H1 (cell line): ENCODE results near the gene ADAMTS20. TPM values are rescaled to one million over a fixed set of nuclear protein-coding genes. Genes with fewer than 3 reads are reported as not detected.

ENCODE experiments used
- CTCF ChIA-PET: fragments of 300-600 bp; sonication (Branson Sonifier 250); formaldehyde crosslinking; loops from one replicate; lab custom pipeline; 2021; ENCODE audit not compliant: partially characterized antibody; lab: Charles Lee
- POLR2A ChIA-PET: fragments of 300-600 bp; sonication (Branson Sonifier 250); formaldehyde crosslinking; loops from one replicate; lab custom pipeline; 2021; ENCODE audit warnings: inconsistent platforms; ENCODE audit not compliant: partially characterized antibody; lab: Charles Lee
- DNase-seq, 2 experiments: peaks; one replicate each; pipeline versions ENCODE4 v3.0.0 to v3.0.0-alpha.2; 2010 to 2022; ENCODE audit warnings: low spot score in 2 of 2, low read depth in 1 of 2, mixed read lengths in 1 of 2
- FAIRE-seq: peaks from 2 replicates; lab custom pipeline; 2011; peaks lifted over from hg19 to GRCh38; lab: Jason Lieb, UNC
- H2AFZ ChIP-seq: 2 replicates; pipeline ENCODE4 v1.8.1; 2012; ENCODE audit warnings: low read length, inconsistent platforms
- H2AK5ac ChIP-seq: 2 replicates; pipeline ENCODE4 v1.6.1; 2013; ENCODE audit warnings: low read depth, low read length
- H2BK120ac ChIP-seq: replicated peaks from 2 replicates; pipeline ENCODE3; 2013; ENCODE audit warnings: low read depth, low read length, inconsistent platforms
- H2BK12ac ChIP-seq: 2 replicates; pipeline ENCODE4 v1.6.1; 2013; ENCODE audit warnings: low read depth, low read length
- H2BK15ac ChIP-seq: 2 replicates; pipeline ENCODE4 v1.6.1; 2013; ENCODE audit warnings: low read length
- H2BK20ac ChIP-seq: 2 replicates; pipeline ENCODE4 v1.6.1; 2013; ENCODE audit warnings: low read length
- H2BK5ac ChIP-seq: 2 replicates; pipeline ENCODE4 v1.6.1; 2013; ENCODE audit warnings: low read depth, low read length
- H3K14ac ChIP-seq: 2 replicates; pipeline ENCODE4 v1.6.1; 2013; ENCODE audit warnings: inconsistent platforms; ENCODE audit not compliant: insufficient read length
- H3K18ac ChIP-seq: 2 replicates; pipeline ENCODE4 v1.6.1; 2013; ENCODE audit warnings: low read length; ENCODE audit errors: extremely low read depth
- H3K23ac ChIP-seq: 2 replicates; pipeline ENCODE4 v1.6.1; 2013; ENCODE audit warnings: inconsistent platforms; ENCODE audit not compliant: insufficient read length
- H3K23me2 ChIP-seq: 2 replicates; pipeline ENCODE4 v1.6.1; 2013; ENCODE audit warnings: low read depth, low read length
- H3K27ac ChIP-seq: 2 replicates; pipeline ENCODE4 v1.6.1; 2011; ENCODE audit warnings: low read depth, low read length, inconsistent platforms
- H3K27me3 ChIP-seq, 4 experiments: replicated peaks in 1 of 4; 1 replicate in 1 of 4; 2 replicates in 3 of 4; pipeline versions ENCODE4 v1.6.1 to v1.8.1; 2011 to 2013; ENCODE audit warnings: low read length in 3 of 4, mild to moderate bottlenecking in 3 of 4, inconsistent platforms in 2 of 4, mixed read lengths in 2 of 4, moderate library complexity in 1 of 4; ENCODE audit not compliant: control insufficient read depth in 3 of 4, insufficient read depth in 3 of 4; ENCODE audit errors: extremely low read depth in 1 of 4
- H3K36me3 ChIP-seq, 4 experiments: 2 replicates each; pipeline versions ENCODE4 v1.6.1 to v1.8.1; 2011 to 2013; ENCODE audit warnings: mild to moderate bottlenecking in 4 of 4, low read length in 3 of 4, moderate library complexity in 2 of 4, control low read depth in 1 of 4, inconsistent platforms in 1 of 4; ENCODE audit not compliant: insufficient read depth in 4 of 4, control insufficient read depth in 2 of 4
- H3K4ac ChIP-seq: replicated peaks from 2 replicates; pipeline ENCODE3; 2013; ENCODE audit warnings: low read length, low read depth, mixed read lengths, inconsistent platforms; ENCODE audit not compliant: insufficient read length
- H3K4me1 ChIP-seq, 4 experiments: replicated peaks in 1 of 4; 1 replicate in 1 of 4; 2 replicates in 3 of 4; pipeline versions ENCODE4 v1.6.1 to v1.8.1; 2011 to 2013; ENCODE audit warnings: low read length in 3 of 4, inconsistent platforms in 2 of 4, mixed read lengths in 1 of 4; ENCODE audit not compliant: insufficient read depth in 4 of 4, control insufficient read depth in 3 of 4
- H3K4me2 ChIP-seq, 2 experiments: 2 replicates each; pipeline versions ENCODE4 v1.6.1 to v1.8.1; 2011 to 2013; ENCODE audit warnings: low read depth in 2 of 2, low read length in 2 of 2, control low read depth in 1 of 2, inconsistent platforms in 1 of 2, mild to moderate bottlenecking in 1 of 2; ENCODE audit not compliant: insufficient read depth in 1 of 2
- H3K4me3 ChIP-seq, 4 experiments: fragments of 200-600, 300-600 bp in 1 of 4; sonication (generic), shearing (Covaris generic), sonication (Bioruptor Twin) in 1 of 4; 2 replicates each; pipeline versions ENCODE4 v1.5.1 to v1.8.1; 2011 to 2016; ENCODE audit warnings: low read length in 4 of 4, low read depth in 3 of 4, control low read depth in 2 of 4, inconsistent platforms in 2 of 4, mild to moderate bottlenecking in 2 of 4, mixed read lengths in 1 of 4, moderate library complexity in 1 of 4; ENCODE audit not compliant: insufficient read depth in 2 of 4; ENCODE audit errors: extremely low read depth in 1 of 4
- H3K56ac ChIP-seq: replicated peaks from 2 replicates; pipeline ENCODE3; 2013; ENCODE audit warnings: low read depth, mild to moderate bottlenecking, mixed read lengths, low read length, inconsistent platforms; ENCODE audit not compliant: insufficient read length
- H3K79me1 ChIP-seq: 2 replicates; pipeline ENCODE4 v1.6.1; 2013; ENCODE audit warnings: low read depth, low read length, control low read depth
- H3K79me2 ChIP-seq, 2 experiments: 2 replicates each; pipeline versions ENCODE4 v1.6.1 to v1.8.1; 2012 to 2013; ENCODE audit warnings: low read length in 2 of 2, mild to moderate bottlenecking in 2 of 2, inconsistent platforms in 1 of 2; ENCODE audit not compliant: insufficient read depth in 2 of 2, control insufficient read depth in 1 of 2
- H3K9ac ChIP-seq, 4 experiments: replicated peaks in 1 of 4; 1 replicate in 1 of 4; 2 replicates in 3 of 4; pipeline versions ENCODE4 v1.6.1 to v1.8.1; 2011 to 2013; ENCODE audit warnings: low read depth in 3 of 4, low read length in 3 of 4, control low read depth in 2 of 4, mild to moderate bottlenecking in 2 of 4, moderate library complexity in 2 of 4, inconsistent platforms in 1 of 4; ENCODE audit errors: extremely low read depth in 1 of 4
- H3K9me3 ChIP-seq, 2 experiments: 2 replicates each; pipeline versions ENCODE4 v1.6.1 to v1.8.1; 2012 to 2013; ENCODE audit warnings: mild to moderate bottlenecking in 2 of 2, moderate library complexity in 2 of 2, control low read depth in 1 of 2, inconsistent platforms in 1 of 2, low read depth in 1 of 2, low read length in 1 of 2, mixed read lengths in 1 of 2; ENCODE audit not compliant: insufficient read depth in 2 of 2
- H4K20me1 ChIP-seq, 2 experiments: replicated peaks in 1 of 2; 2 replicates each; pipeline versions ENCODE3 to v1.8.1; 2011 to 2013; ENCODE audit warnings: inconsistent platforms in 2 of 2, low read length in 2 of 2, mild to moderate bottlenecking in 1 of 2; ENCODE audit not compliant: insufficient read depth in 2 of 2, control insufficient read depth in 1 of 2
- H4K5ac ChIP-seq: 2 replicates; pipeline ENCODE4 v1.6.1; 2013; ENCODE audit warnings: low read length, low read depth, mixed read lengths, inconsistent platforms; ENCODE audit not compliant: insufficient read length
- H4K8ac ChIP-seq: 2 replicates; pipeline ENCODE4 v1.8.0; 2013; ENCODE audit warnings: mild to moderate bottlenecking, moderate library complexity, low read length, inconsistent platforms; ENCODE audit not compliant: insufficient read depth; ENCODE audit errors: extremely low read depth
- H4K91ac ChIP-seq: replicated peaks from 2 replicates; pipeline ENCODE3; 2013; ENCODE audit warnings: low read length, mixed read lengths, inconsistent platforms; ENCODE audit not compliant: insufficient read length
- CEBPB ChIP-seq: IDR thresholded peaks from 2 replicates; pipeline ENCODE4 v1.6.1; 2012; ENCODE audit warnings: low read depth, low read length
- CHD2 ChIP-seq: IDR thresholded peaks from 2 replicates; pipeline ENCODE4 v1.6.1; 2012; ENCODE audit warnings: low read length, improper control_type of control experiment
- CTBP2 ChIP-seq: IDR thresholded peaks from 2 replicates; pipeline ENCODE4 v1.7.0; 2011; ENCODE audit warnings: borderline replicate concordance, mild to moderate bottlenecking, moderate library complexity, mixed read lengths, low read length; ENCODE audit not compliant: insufficient read depth, insufficient read length
- HDAC2 ChIP-seq, 2 experiments: fragments of 300-600 bp in 1 of 2; sonication (generic) in 1 of 2; IDR thresholded peaks; 2 replicates each; pipeline ENCODE4 v1.6.1; 2011 to 2012; ENCODE audit warnings: low read depth in 2 of 2, low read length in 2 of 2, mild to moderate bottlenecking in 2 of 2, moderate library complexity in 2 of 2, borderline replicate concordance in 1 of 2, inconsistent platforms in 1 of 2
- JUN ChIP-seq: IDR thresholded peaks from 2 replicates; pipeline ENCODE4 v1.6.1; 2011; ENCODE audit warnings: low read depth, mild to moderate bottlenecking, improper control_type of control experiment, low read length
- JUND ChIP-seq: IDR thresholded peaks from 2 replicates; pipeline ENCODE4 v1.6.1; 2011; ENCODE audit warnings: mild to moderate bottlenecking, improper control_type of control experiment, low read length
- RBBP5 ChIP-seq: IDR thresholded peaks from 2 replicates; pipeline ENCODE4 v1.7.1; 2012; ENCODE audit warnings: low read depth, mild to moderate bottlenecking, inconsistent platforms, low read length, moderate library complexity, borderline replicate concordance
- RFX5 ChIP-seq: IDR thresholded peaks from 2 replicates; pipeline ENCODE4 v1.6.1; 2011; ENCODE audit warnings: low read depth, low read length, improper control_type of control experiment, borderline replicate concordance
- SP4 ChIP-seq: IDR thresholded peaks from 2 replicates; pipeline ENCODE4 v1.6.1; 2012; ENCODE audit warnings: low read length, inconsistent platforms
- SUZ12 ChIP-seq: fragments of 200-600 bp; sonication (generic); IDR thresholded peaks from 2 replicates; pipeline ENCODE4 v1.6.1; 2012; ENCODE audit warnings: mild to moderate bottlenecking, inconsistent platforms, low read length, moderate library complexity, mixed read lengths
- TBP ChIP-seq: IDR thresholded peaks from 2 replicates; pipeline ENCODE4 v1.6.1; 2011; ENCODE audit warnings: low read depth, low read length, improper control_type of control experiment
- YY1 ChIP-seq: IDR thresholded peaks from 2 replicates; pipeline ENCODE4 v1.6.1; 2011; ENCODE audit warnings: low read depth, mild to moderate bottlenecking, low read length
- WGBS, 2 experiments: shearing (Covaris generic) in 1 of 2; methylation state at CpG; one replicate each; pipeline versions ENCODE4 v1.1.6 to v1.1.7; 2013 to 2015; ENCODE audit warnings: low lambda C conversion rate in 2 of 2, mixed read lengths in 2 of 2, inconsistent platforms in 1 of 2, low coverage in 1 of 2, missing lambda C conversion rate in 1 of 2; ENCODE audit not compliant: insufficient replicate concordance in 2 of 2, insufficient coverage in 1 of 2, insufficient read length in 1 of 2; ENCODE audit errors: extremely low coverage in 1 of 2, missing lambda C conversion rate in 1 of 2; 5-methylcytosine and 5-hydroxymethylcytosine counted together
- polyA plus RNA-seq, 7 experiments: library from polyadenylated mRNA; depleted of rRNA in 3 of 7; stranded (reverse) in 5 of 7; unstranded in 2 of 7; fragments of >200 nt in 5 of 7; fragments of 200-250 nt in 2 of 7; gene quantifications; 1 replicate in 5 of 7; 2 replicates in 1 of 7; 4 replicates in 1 of 7; pipeline versions ENCODE4 v1.2.1 to v1.2.3, GENCODE V29; 2011 to 2013; ENCODE audit warnings: missing spikeins in 2 of 7, mixed read lengths in 2 of 7
- total RNA-seq: library from RNA; stranded (reverse); fragmentation: NEBNext Ultra II Directional; extraction: Animal tissue kit (Norgen Biotek cat#: 25700); gene quantifications from 2 replicates; pipeline ENCODE4 v1.2.1, GENCODE V29; 2021
- TF ChIP-seq, protein P1 (sequence below): IDR thresholded peaks from 2 replicates; pipeline ENCODE4 v1.6.1; 2012; ENCODE audit warnings: inconsistent platforms
- TF ChIP-seq, protein P2 (sequence below): IDR thresholded peaks from 2 replicates; pipeline ENCODE4 v1.6.1; 2011; ENCODE audit warnings: low read depth, mild to moderate bottlenecking, low read length; ENCODE audit not compliant: insufficient read depth

Gene ADAMTS20
- total and polyA plus RNA-seq, 2 of the 8 experiments (the other 6 are each of a cell fraction or from before 2014, with no cell fraction given), result 2.9 to 5.1 TPM

- H4K20me1 ChIP-seq, result no peaks in the 10 kb centered on the region
- H3K18ac ChIP-seq, result no peak overlapping the region
- H3K27me3 ChIP-seq, result no peaks in the 10 kb centered on the region
- H3K9me3 ChIP-seq, result no peaks in the 10 kb centered on the region
- no peak overlapping the region for H3K56ac ChIP-seq
- H4K8ac ChIP-seq, result no peak overlapping the region
- no peak overlapping the region for H3K27ac ChIP-seq
- no peak overlapping the region for H4K91ac ChIP-seq
- no peaks in the 10 kb centered on the region for H3K79me2 ChIP-seq
- no peak overlapping the region for H2BK15ac ChIP-seq
- H2AFZ ChIP-seq, result no peak overlapping the region
- DNase-seq (no peak), FAIRE-seq (no peak)
- no peak overlapping the region for H2BK5ac ChIP-seq
- no peak overlapping the region for H3K4me3 ChIP-seq
- H4K5ac ChIP-seq, result no peak overlapping the region
- H2AK5ac ChIP-seq, result no peak overlapping the region
- no peak overlapping the region for H3K4me2 ChIP-seq
- 95% methylated on average over 2 of the region's 2 CpGs; no CpG with 5 or more reads in 1 of the 2 experiments for WGBS, 2 experiments
- no peak overlapping the region for H3K14ac ChIP-seq
- no peaks in the 10 kb centered on the region for H3K36me3 ChIP-seq
- H2BK120ac ChIP-seq, result no peak overlapping the region
- no peak overlapping the region for H3K4ac ChIP-seq
- H3K23ac ChIP-seq, result no peak overlapping the region
- no peak overlapping the region for H3K9ac ChIP-seq
- H3K4me1 ChIP-seq, result no peaks in the 10 kb centered on the region
- no peaks in the 10 kb centered on the region; the same call in 1 of the 2 replicates for H3K23me2 ChIP-seq
- CTCF ChIA-PET, result no interaction called here
- no peak overlapping the region for H2BK20ac ChIP-seq
- no peak overlapping the region for H2BK12ac ChIP-seq
- no peaks in the 10 kb centered on the region for H3K79me1 ChIP-seq
- POLR2A ChIA-PET, result no interaction called here
- TF ChIP-seq SP4 (no peak), TBP (no peak), JUND (no peak), CHD2 (no peak), HDAC2 (IDR thresholded peaks at IDR 0.05; ENCODE audit: borderline replicate concordance in 1 of 2, low read depth in 2 of 2, low read length in 2 of 2) (no peak), JUN (no peak), YY1 (no peak), CEBPB (no peak), CTBP2 (no peak), RFX5 (no peak), RBBP5 (no peak), SUZ12 (no peak)
- TF ChIP-seq, protein P1, sequence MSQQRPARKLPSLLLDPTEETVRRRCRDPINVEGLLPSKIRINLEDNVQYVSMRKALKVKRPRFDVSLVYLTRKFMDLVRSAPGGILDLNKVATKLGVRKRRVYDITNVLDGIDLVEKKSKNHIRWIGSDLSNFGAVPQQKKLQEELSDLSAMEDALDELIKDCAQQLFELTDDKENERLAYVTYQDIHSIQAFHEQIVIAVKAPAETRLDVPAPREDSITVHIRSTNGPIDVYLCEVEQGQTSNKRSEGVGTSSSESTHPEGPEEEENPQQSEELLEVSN, result no peak
- TF ChIP-seq, protein P2, sequence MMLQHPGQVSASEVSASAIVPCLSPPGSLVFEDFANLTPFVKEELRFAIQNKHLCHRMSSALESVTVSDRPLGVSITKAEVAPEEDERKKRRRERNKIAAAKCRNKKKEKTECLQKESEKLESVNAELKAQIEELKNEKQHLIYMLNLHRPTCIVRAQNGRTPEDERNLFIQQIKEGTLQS, result no peak
These were observed 24.2 kb upstream of the ADAMTS20 start for GRCh38 chr12:43576162-43576561.
